Keratinocyte (primary cell): ENCODE results near the gene CDKAL1. TPM values are rescaled to one million over a fixed set of nuclear protein-coding genes. Genes with fewer than 3 reads are reported as not detected.

Source experiments
- DNase-seq: peaks from one replicate; pipeline ENCODE4 v3.0.0-alpha.2; 2011; ENCODE audit warnings: low read depth, missing footprints, low spot score
- FAIRE-seq: peaks from 2 replicates; lab custom pipeline; 2011; peaks lifted over from hg19 to GRCh38; lab: Jason Lieb, UNC
- H2AFZ ChIP-seq: 2 replicates; pipeline ENCODE4 v1.6.0; 2012; ENCODE audit warnings: low read length, control low read depth, inconsistent platforms; ENCODE audit not compliant: control insufficient read depth
- H3K27ac ChIP-seq: 2 replicates; pipeline ENCODE4 v1.5.1; 2011; ENCODE audit warnings: low read length; ENCODE audit not compliant: control insufficient read depth, insufficient read depth
- H3K27me3 ChIP-seq: 3 replicates; pipeline ENCODE4 v1.6.0; 2011; ENCODE audit warnings: low read length; ENCODE audit not compliant: control insufficient read depth, insufficient read depth; ENCODE audit errors: extremely low read depth
- H3K36me3 ChIP-seq, 2 experiments: 2 replicates in 1 of 2; 3 replicates in 1 of 2; pipeline ENCODE4 v1.5.1; 2011; ENCODE audit warnings: low read length in 2 of 2, mild to moderate bottlenecking in 1 of 2; ENCODE audit not compliant: control insufficient read depth in 2 of 2, insufficient read depth in 2 of 2; ENCODE audit errors: extremely low read depth in 1 of 2
- H3K4me1 ChIP-seq: 3 replicates; pipeline ENCODE4 v1.5.1; 2011; ENCODE audit warnings: low read length; ENCODE audit not compliant: control insufficient read depth, insufficient read depth; ENCODE audit errors: extremely low read depth
- H3K4me2 ChIP-seq: 3 replicates; pipeline ENCODE4 v1.6.0; 2011; ENCODE audit warnings: low read depth, low read length; ENCODE audit not compliant: control insufficient read depth, insufficient read depth; ENCODE audit errors: extremely low read depth
- H3K4me3 ChIP-seq, 3 experiments: fragments of 200-600 bp in 1 of 3; sonication (generic) in 1 of 3; 2 replicates in 2 of 3; 3 replicates in 1 of 3; pipeline ENCODE4 v1.5.1; 2011 to 2016; ENCODE audit warnings: low read length in 3 of 3, mild to moderate bottlenecking in 3 of 3, control low read depth in 2 of 3, inconsistent platforms in 1 of 3, low read depth in 1 of 3, mixed read lengths in 1 of 3, mixed run types in 1 of 3, moderate library complexity in 1 of 3; ENCODE audit not compliant: control insufficient read depth in 2 of 3, insufficient read depth in 2 of 3; ENCODE audit errors: extremely low read depth in 1 of 3
- H3K79me2 ChIP-seq: 2 replicates; pipeline ENCODE4 v1.6.0; 2012; ENCODE audit warnings: low read length; ENCODE audit not compliant: control insufficient read depth, insufficient read depth
- H3K9ac ChIP-seq: 3 replicates; pipeline ENCODE4 v1.6.0; 2011; ENCODE audit warnings: low read length; ENCODE audit not compliant: control insufficient read depth, insufficient read depth; ENCODE audit errors: extremely low read depth
- H3K9me1 ChIP-seq: 3 replicates; pipeline ENCODE4 v1.6.0; 2011; ENCODE audit warnings: low read length; ENCODE audit not compliant: control insufficient read depth, insufficient read depth; ENCODE audit errors: extremely low read depth
- H3K9me3 ChIP-seq: 2 replicates; pipeline ENCODE4 v1.5.1; 2012; ENCODE audit warnings: low read depth, low read length; ENCODE audit not compliant: control insufficient read depth
- H4K20me1 ChIP-seq: 3 replicates; pipeline ENCODE4 v1.6.0; 2011; ENCODE audit warnings: low read length; ENCODE audit not compliant: control insufficient read depth, insufficient read depth; ENCODE audit errors: extremely low read depth
- EZH2 ChIP-seq: IDR thresholded peaks from one replicate; pipeline ENCODE4 v1.6.1; 2012; ENCODE audit warnings: inconsistent platforms, mild to moderate bottlenecking, low read length, moderate library complexity
- dilution Hi-C: fragments of 300-500 bp; cut with MboI; formaldehyde crosslinking; loops from one replicate; pipeline ENCODE4 v1.7.0; 2020; ENCODE audit warnings: low sequenced_read_pairs; ENCODE audit not compliant: extremely low pct_ligation_motif_present
- polyA plus RNA-seq, 5 experiments: library from polyadenylated mRNA; depleted of rRNA in 3 of 5; stranded (reverse) in 3 of 5; stranded (forward) in 1 of 5; unstranded in 1 of 5; fragments of >200 nt; gene quantifications; 1 replicate in 1 of 5; 2 replicates in 3 of 5; 3 replicates in 1 of 5; pipeline versions ENCODE4 v1.2.1 to v1.2.3, GENCODE V29; 2011 to 2012; ENCODE audit warnings: missing spikeins in 2 of 5, low read depth in 1 of 5, low replicate concordance in 1 of 5
- TF ChIP-seq, protein P1 (sequence below), 3 experiments: IDR thresholded peaks in 1 of 3; conservative IDR thresholded peaks in 1 of 3; optimal IDR thresholded peaks in 1 of 3; 2 replicates in 2 of 3; 3 replicates in 1 of 3; pipeline versions ENCODE3 to v1.5.1; 2011; ENCODE audit warnings: low read length in 3 of 3, mild to moderate bottlenecking in 3 of 3, moderate library complexity in 2 of 3, control low read depth in 1 of 3, inconsistent platforms in 1 of 3; ENCODE audit not compliant: insufficient read depth in 2 of 3; ENCODE audit errors: extremely low read depth in 1 of 3

CDKAL1 gene
- polyA plus RNA-seq, 1 donor (not counting 4 experiments of a cell fraction or from before 2014, with no cell fraction given) = 5.6 TPM

DNA sequence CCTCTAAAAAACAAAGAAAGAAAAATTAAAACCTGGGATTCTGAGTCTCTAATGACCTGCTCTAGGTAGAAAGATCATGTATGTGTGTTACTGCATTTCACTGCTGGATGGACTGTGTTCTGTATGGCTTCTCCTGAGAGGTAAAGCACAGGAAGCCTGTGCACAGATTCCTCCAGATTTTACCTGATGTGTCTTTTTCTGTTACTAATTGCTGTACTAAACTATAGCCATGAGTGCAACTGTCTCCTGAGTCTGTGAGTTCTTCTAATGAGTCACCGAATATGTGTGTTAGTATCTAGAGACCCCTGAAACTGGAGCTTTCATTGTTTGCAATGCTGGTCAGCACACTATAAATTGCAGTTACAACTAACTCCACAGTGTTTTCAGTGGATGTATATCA is 270.8 kb downstream of the CDKAL1 start:
- Histone ChIP-seq H3K27ac (no peak overlapping the region), H3K79me2 (no peaks in the 10 kb centered on the region), H3K4me2 (no peak overlapping the region), H3K27me3 (no peaks in the 10 kb centered on the region), H3K36me3 (no peaks in the 10 kb centered on the region), H2AFZ (no peak overlapping the region), H3K4me1 (no peaks in the 10 kb centered on the region), H3K9me1 (no peaks in the 10 kb centered on the region), H3K9me3 (no peaks in the 10 kb centered on the region), H4K20me1 (no peaks in the 10 kb centered on the region), H3K4me3 (no peak overlapping the region), H3K9ac (no peak overlapping the region)
- dilution Hi-C loops = no loop called here
- no peak for DNase-seq
- FAIRE-seq = no peak
- TF ChIP-seq, protein P1, sequence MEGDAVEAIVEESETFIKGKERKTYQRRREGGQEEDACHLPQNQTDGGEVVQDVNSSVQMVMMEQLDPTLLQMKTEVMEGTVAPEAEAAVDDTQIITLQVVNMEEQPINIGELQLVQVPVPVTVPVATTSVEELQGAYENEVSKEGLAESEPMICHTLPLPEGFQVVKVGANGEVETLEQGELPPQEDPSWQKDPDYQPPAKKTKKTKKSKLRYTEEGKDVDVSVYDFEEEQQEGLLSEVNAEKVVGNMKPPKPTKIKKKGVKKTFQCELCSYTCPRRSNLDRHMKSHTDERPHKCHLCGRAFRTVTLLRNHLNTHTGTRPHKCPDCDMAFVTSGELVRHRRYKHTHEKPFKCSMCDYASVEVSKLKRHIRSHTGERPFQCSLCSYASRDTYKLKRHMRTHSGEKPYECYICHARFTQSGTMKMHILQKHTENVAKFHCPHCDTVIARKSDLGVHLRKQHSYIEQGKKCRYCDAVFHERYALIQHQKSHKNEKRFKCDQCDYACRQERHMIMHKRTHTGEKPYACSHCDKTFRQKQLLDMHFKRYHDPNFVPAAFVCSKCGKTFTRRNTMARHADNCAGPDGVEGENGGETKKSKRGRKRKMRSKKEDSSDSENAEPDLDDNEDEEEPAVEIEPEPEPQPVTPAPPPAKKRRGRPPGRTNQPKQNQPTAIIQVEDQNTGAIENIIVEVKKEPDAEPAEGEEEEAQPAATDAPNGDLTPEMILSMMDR (optimal IDR thresholded peaks at IDR 0.05 in 1 of 3, IDR thresholded peaks at IDR 0.05 in 1 of 3, conservative IDR thresholded peaks at IDR 0.05 in 1 of 3; ENCODE audit: extremely low read depth in 1 of 3, insufficient read depth in 2 of 3, low read length in 3 of 3) = no peak
- TF ChIP-seq EZH2 = no peak

DNA sequence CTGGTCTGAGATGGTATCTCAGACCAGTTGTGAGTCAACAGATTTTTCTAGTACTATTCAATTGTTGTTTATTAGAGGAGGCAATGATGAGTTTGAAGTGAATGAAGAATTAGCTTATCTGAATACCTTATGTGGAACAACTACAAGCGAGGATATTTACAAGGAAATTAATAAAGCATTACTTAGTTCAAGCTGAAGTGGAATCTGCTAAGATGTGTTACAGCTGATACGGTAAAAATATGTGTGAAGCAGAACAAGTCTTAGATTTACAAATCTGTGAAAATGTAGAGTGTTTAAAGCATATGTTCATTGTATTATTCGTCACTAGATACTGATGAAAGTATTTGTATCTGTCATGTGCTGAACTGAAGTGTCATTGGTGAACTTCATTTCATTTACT is 272.4 kb downstream of the CDKAL1 start:
- TF ChIP-seq EZH2 = no peak
- TF ChIP-seq, protein P1 (optimal IDR thresholded peaks at IDR 0.05 in 1 of 3, IDR thresholded peaks at IDR 0.05 in 1 of 3, conservative IDR thresholded peaks at IDR 0.05 in 1 of 3; ENCODE audit: extremely low read depth in 1 of 3, insufficient read depth in 2 of 3, low read length in 3 of 3) = no peak
- H3K4me2 ChIP-seq = no peak overlapping the region
- no peak overlapping the region for H3K27ac ChIP-seq
- H3K9me3 ChIP-seq = no peaks in the 10 kb centered on the region
- no peaks in the 10 kb centered on the region for H3K36me3 ChIP-seq
- H2AFZ ChIP-seq = no peak overlapping the region
- H3K27me3 ChIP-seq = no peaks in the 10 kb centered on the region
- dilution Hi-C loops = no loop called here
- peaks cover 13% of the 10 kb centered on the region for H3K4me1 ChIP-seq
- no peaks in the 10 kb centered on the region for H3K9me1 ChIP-seq
- no peaks in the 10 kb centered on the region for H3K79me2 ChIP-seq
- no peak for FAIRE-seq
- H3K4me3 ChIP-seq = no peak overlapping the region
- H4K20me1 ChIP-seq = no peaks in the 10 kb centered on the region
- DNase-seq = no peak
- H3K9ac ChIP-seq = no peak overlapping the region
